OCI-LY3 (cell line): Measurements from ENCODE around the gene OR5AK2.

Experiments used
- H2AFZ ChIP-seq: fragments of 200-600, 300-600 bp; shearing (Covaris generic); 2 replicates; pipeline ENCODE4 v1.6.0; 2014; ENCODE audit warnings: antibody characterized with exemption, low read depth, low read length
- H3K27ac ChIP-seq: fragments of 200-600, 300-600 bp; sonication (generic); 2 replicates; pipeline ENCODE4 v1.5.1; 2014; ENCODE audit warnings: mild to moderate bottlenecking, low read length, moderate library complexity, mixed read lengths
- H3K27me3 ChIP-seq: fragments of 200-600, 300-600 bp; sonication (generic); 2 replicates; pipeline ENCODE4 v1.6.1; 2014; ENCODE audit warnings: low read depth, low read length, mixed read lengths
- H3K36me3 ChIP-seq: fragments of 200-600, 300-600 bp; sonication (generic); replicated peaks from 2 replicates; pipeline ENCODE3; 2014; ENCODE audit warnings: low read depth, low read length, mixed read lengths
- H3K4me1 ChIP-seq: fragments of 300-600, 200-600 bp; sonication (generic); 2 replicates; pipeline ENCODE4 v1.6.1; 2014; ENCODE audit warnings: low read length, mixed read lengths
- H3K4me2 ChIP-seq: fragments of 200-600, 300-600 bp; sonication (generic); 2 replicates; pipeline ENCODE4 v1.6.1; 2014; ENCODE audit warnings: low read length, mixed read lengths
- H3K4me3 ChIP-seq: fragments of 300-600, 200-600 bp; sonication (generic); 2 replicates; pipeline ENCODE4 v1.5.1; 2014; ENCODE audit warnings: antibody characterized with exemption, mild to moderate bottlenecking, low read length, moderate library complexity
- H3K79me2 ChIP-seq: fragments of 300-600, 200-600 bp; shearing (Covaris generic); 2 replicates; pipeline ENCODE4 v1.6.1; 2014; ENCODE audit warnings: mild to moderate bottlenecking, low read length, mixed read lengths
- H3K9ac ChIP-seq: fragments of 300-600, 200-600 bp; shearing (Covaris generic); 2 replicates; pipeline ENCODE4 v1.6.0; 2014; ENCODE audit warnings: mild to moderate bottlenecking, low read length, moderate library complexity
- H3K9me3 ChIP-seq: fragments of 200-600, 300-600 bp; shearing (Covaris generic); 2 replicates; pipeline ENCODE4 v1.6.1; 2014; ENCODE audit warnings: low read length, mixed read lengths; ENCODE audit not compliant: insufficient read depth
- H4K20me1 ChIP-seq: fragments of 200-600, 300-600 bp; sonication (generic); 2 replicates; pipeline ENCODE4 v1.6.1; 2016; ENCODE audit warnings: low read length, mixed read lengths; ENCODE audit not compliant: insufficient read depth
- CTCF ChIP-seq: fragments of 200-600, 300-600 bp; sonication (generic); IDR thresholded peaks from 2 replicates; pipeline ENCODE4 v1.5.1; 2014; ENCODE audit warnings: antibody characterized with exemption, low read length, low read depth
- EZH2phosphoT487 ChIP-seq: fragments of 200-600 bp; shearing (Covaris generic); IDR thresholded peaks from 2 replicates; pipeline ENCODE4 v1.6.1; 2018; ENCODE audit warnings: antibody characterized with exemption, mixed run types, low read depth

The OR5AK2 gene

GRCh38 chr11:56961609-56962008, 27.1 kb upstream of the OR5AK2 start:
- H3K4me3 ChIP-seq, result no peak overlapping the region
- H3K27me3 ChIP-seq, result no peaks in the 10 kb centered on the region
- no peak overlapping the region for H3K9ac ChIP-seq
- H3K4me1 ChIP-seq, result no peaks in the 10 kb centered on the region
- H3K79me2 ChIP-seq, result no peaks in the 10 kb centered on the region
- TF ChIP-seq CTCF (no peak), EZH2phosphoT487 (no peak)
- no peaks in the 10 kb centered on the region for H3K36me3 ChIP-seq
- no peaks in the 10 kb centered on the region for H4K20me1 ChIP-seq
- H3K4me2 ChIP-seq, result no peak overlapping the region
- no peak overlapping the region for H2AFZ ChIP-seq
- H3K27ac ChIP-seq, result no peak overlapping the region
- H3K9me3 ChIP-seq, result no peaks in the 10 kb centered on the region

GRCh38 chr11:56967726-56968125, 21.0 kb upstream of the OR5AK2 start:
- no peaks in the 10 kb centered on the region for H3K36me3 ChIP-seq
- TF ChIP-seq EZH2phosphoT487 (no peak), CTCF (no peak)
- H3K9ac ChIP-seq, result no peak overlapping the region
- H2AFZ ChIP-seq, result no peak overlapping the region
- H3K4me3 ChIP-seq, result no peak overlapping the region
- H3K4me1 ChIP-seq, result no peaks in the 10 kb centered on the region
- H3K4me2 ChIP-seq, result no peak overlapping the region
- no peak overlapping the region for H3K27ac ChIP-seq
- H3K27me3 ChIP-seq, result no peaks in the 10 kb centered on the region
- no peaks in the 10 kb centered on the region for H4K20me1 ChIP-seq
- H3K79me2 ChIP-seq, result no peaks in the 10 kb centered on the region
- no peaks in the 10 kb centered on the region for H3K9me3 ChIP-seq

GRCh38 chr11:56968524-56968923, 20.2 kb upstream of the OR5AK2 start:
- H3K9ac ChIP-seq, result no peak overlapping the region
- no peaks in the 10 kb centered on the region for H3K79me2 ChIP-seq
- H3K4me3 ChIP-seq, result no peak overlapping the region
- H3K4me1 ChIP-seq, result no peaks in the 10 kb centered on the region
- no peak overlapping the region for H3K4me2 ChIP-seq
- H4K20me1 ChIP-seq, result no peaks in the 10 kb centered on the region
- H3K9me3 ChIP-seq, result no peaks in the 10 kb centered on the region
- no peaks in the 10 kb centered on the region for H3K27me3 ChIP-seq
- H3K27ac ChIP-seq, result no peak overlapping the region
- H3K36me3 ChIP-seq, result no peaks in the 10 kb centered on the region
- no peak overlapping the region for H2AFZ ChIP-seq
- TF ChIP-seq EZH2phosphoT487 (no peak), CTCF (no peak)

GRCh38 chr11:56977314-56977713, 11.4 kb upstream of the OR5AK2 start:
- no peak overlapping the region for H3K4me2 ChIP-seq
- TF ChIP-seq CTCF (no peak), EZH2phosphoT487 (no peak)
- no peaks in the 10 kb centered on the region for H3K9me3 ChIP-seq
- no peak overlapping the region for H3K27ac ChIP-seq
- H3K9ac ChIP-seq, result no peak overlapping the region
- no peaks in the 10 kb centered on the region for H4K20me1 ChIP-seq
- no peak overlapping the region for H3K4me3 ChIP-seq
- H3K36me3 ChIP-seq, result no peaks in the 10 kb centered on the region
- H3K27me3 ChIP-seq, result peaks cover 5% of the 10 kb centered on the region; the same call in 1 of the 2 replicates
- no peaks in the 10 kb centered on the region for H3K4me1 ChIP-seq
- H2AFZ ChIP-seq, result no peak overlapping the region
- H3K79me2 ChIP-seq, result no peaks in the 10 kb centered on the region
